ENCODE results near the gene RNF214.
"Not testable (repeated sequence)": the region's sequence is repeated elsewhere in the genome, so short reads cannot be mapped to it uniquely, and the experiment has no call there.

RNF214 gene

DNA sequence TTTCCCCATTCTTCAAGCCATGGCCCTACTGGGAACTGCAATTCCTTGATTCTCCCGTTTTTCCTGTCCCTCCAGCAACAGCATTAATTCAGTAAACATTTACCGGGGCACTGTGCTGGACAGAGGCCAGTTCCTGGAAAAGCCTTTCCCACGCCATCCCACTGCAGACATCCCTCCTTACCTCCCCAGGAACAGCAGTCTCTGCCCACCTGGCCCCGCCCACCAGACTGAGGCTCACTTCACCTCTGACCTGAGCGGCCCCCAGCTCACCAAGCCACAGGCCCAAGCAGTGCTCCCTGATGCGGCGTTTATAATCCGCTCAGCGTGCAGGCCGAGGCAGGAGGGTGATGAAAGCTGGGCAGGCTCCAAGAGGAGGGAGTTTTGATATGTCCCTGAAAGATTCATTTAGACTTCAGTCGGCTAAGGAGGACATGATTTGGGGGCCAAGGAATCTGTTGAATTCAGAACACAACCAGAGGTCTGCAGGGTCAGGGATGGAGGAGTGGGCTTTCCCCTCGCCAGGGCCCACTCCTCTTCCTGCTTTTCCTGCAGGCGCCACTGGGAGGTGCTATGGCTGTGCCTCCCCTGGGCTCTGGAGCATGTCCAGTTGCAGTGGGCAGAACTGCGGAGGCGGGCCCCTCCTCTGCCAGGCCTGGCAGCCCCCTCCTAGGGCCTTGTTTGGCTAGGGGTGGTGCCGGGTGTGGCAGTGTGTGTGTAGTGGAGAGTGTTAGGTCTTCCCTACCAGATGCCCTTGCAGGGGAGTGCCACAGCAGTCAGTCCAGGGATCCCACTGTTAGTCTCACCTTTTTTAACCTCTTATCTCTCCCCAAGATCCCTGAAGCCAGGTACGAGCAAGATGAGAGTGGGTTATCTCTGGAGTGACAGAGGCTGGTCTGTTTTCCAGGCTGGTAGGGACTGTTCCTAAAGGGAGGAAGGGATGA, 34.7 kb upstream of the RNF214 start:
- no peak for DNase-seq (ENCODE audit: low read depth)

DNA sequence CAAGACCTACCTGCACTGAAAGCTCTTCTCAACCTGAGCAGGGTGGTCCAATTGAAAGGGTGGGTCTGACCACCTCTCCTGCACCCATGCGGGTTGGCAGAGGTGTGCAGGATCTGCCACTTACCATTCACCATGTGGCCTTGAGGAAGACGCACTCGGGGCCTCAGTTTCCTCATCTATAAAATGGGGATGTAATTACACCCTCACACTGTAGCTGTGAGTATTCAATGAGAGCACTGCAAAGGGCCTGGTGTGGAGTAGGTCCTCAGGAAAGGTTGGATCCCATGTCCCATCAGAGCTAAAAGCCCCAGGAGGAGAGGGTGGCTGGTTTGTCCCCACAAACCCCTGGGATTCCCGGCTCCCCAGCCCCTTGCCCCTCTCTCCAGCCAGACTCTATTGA, 33.9 kb upstream of the RNF214 start:
- DNase-seq (ENCODE audit: low read depth) = no peak

DNA sequence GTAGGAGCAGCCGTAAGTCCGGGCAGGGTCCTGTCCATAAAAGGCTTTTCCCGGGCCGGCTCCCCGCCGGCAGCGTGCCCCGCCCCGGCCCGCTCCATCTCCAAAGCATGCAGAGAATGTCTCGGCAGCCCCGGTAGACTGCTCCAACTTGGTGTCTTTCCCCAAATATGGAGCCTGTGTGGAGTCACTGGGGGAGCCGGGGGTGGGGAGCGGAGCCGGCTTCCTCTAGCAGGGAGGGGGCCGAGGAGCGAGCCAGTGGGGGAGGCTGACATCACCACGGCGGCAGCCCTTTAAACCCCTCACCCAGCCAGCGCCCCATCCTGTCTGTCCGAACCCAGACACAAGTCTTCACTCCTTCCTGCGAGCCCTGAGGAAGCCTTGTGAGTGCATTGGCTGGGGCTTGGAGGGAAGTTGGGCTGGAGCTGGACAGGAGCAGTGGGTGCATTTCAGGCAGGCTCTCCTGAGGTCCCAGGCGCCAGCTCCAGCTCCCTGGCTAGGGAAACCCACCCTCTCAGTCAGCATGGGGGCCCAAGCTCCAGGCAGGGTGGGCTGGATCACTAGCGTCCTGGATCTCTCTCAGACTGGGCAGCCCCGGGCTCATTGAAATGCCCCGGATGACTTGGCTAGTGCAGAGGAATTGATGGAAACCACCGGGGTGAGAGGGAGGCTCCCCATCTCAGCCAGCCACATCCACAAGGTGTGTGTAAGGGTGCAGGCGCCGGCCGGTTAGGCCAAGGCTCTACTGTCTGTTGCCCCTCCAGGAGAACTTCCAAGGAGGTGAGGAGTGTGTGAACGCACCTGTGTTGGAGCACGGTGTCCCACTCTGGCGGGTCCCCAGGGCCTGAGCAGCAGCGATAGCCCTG, 33.2 kb upstream of the RNF214 start, which contains the start of gene TAGLN:
TAGLN (plus strand) TSS at position 318 of the 863 bp plus-strand sequence. CDS start 3,644 bp downstream, outside the sequence.
- no peak for DNase-seq (ENCODE audit: low read depth)

DNA sequence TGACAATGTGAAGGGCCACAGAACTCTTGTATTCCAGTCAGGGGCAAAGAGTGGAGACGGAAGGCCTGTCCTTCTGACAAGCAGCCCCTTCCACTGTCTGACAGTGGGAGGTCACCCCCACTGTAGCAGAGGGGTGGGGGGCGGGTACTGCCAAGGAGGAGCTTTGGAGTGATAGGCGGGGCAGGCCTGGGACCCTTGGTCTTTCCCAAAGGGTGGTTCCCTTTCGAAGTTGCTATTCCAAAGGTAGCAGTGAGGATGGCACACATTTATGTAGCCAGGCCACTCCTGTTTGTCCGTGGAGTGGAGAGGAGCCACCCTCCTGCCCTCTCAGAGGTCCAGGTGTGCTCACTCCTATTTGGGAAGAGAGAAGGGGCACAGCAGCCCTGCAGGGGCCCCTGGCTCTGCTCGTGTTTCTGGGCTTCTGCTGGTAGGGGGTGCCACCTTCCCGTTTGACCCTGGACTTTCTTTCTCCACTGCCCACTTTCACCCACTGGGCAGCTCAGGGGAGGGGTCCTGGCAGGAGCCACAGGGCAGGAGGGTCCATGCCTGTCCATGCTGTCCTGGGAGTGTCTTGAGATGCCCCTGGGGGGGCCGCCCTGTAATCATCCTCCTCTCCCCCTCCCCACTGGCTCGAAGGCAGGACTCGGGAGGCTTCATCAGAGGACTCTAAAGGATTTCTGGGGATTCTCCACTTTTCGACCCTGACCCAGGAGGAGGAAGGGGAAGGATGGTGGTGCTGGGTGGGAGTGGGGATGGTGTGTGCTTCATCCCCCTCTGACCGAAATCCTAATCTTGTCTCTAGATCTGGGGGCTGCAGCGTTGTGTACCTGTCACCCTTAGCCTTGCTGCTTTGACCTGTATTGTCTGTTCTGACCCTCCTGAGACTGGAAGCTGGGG, 32.3 kb upstream of the RNF214 start:
- DNase-seq (ENCODE audit: low read depth) = no peak

DNA sequence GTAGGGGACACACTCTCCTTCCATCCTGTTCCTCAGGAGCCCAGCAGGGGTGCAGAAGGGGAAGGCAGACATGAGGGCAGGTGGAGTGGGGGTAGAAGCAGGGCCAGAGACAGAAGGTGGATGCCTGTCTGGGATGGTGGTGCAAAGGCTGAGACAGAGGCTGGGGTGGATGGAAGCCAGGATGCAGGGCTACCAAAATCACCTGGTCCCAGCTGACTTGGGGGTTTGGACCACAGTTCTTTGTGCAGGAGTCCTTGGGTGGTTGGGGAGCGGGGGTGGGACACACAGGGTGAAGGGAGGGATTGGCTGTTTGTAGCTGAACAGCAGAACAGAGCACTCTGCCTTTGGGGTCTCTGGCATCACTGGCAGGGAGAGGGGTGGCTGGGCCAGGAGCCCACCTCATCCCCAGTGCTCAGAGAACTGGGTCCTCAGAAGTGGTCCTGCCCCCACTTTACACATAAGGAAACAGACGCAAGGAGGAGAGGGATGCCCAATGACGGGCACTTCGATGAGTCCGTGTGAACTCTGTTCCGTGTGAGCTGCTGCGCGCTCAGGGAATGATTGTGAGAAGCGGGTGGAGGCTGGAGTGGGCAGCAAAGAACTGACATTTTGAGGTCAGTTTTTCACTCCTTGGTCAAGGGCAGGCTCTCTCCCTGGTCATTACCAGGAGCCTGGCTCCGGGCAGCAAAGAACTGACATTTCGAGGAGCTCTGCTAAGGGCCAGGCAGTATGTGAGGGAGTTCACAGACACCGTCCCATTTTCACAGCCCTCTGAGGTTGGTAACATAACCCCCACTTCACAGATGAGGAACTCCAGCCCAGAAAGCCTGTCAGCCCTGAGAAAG, 31.4 kb upstream of the RNF214 start:
- no peak for DNase-seq (ENCODE audit: low read depth)

DNA sequence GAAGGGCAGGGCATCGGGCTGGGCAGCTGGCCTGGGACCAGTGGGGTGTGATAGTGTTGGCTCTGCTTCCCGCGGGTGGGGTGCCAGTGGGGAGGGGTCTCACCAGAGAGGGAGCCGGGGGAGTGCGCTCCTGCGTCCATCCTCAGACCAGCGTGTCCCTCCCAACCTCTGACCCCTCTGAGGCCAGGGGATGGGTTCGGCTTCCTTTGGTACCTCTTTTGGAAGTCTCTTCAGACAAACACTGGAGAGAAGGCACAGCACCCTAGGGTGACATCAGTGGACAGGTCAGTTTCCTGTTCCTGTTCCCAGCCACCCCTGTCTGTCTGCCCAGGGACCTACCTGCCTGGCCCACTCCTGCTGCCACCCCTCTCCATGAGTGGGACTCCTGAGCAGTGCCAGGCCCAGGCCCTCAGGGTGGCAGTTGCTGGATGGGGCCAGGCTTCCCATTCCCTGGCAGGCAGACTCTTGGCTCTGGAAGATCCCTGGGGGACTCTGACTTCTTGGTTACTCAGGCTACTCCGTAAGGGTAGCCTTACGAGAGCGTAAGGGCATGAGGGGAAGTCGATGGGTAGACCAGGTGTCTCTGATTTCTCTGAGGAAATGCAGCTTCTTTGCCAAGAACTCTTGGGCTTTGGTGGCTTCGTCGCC, 30.7 kb upstream of the RNF214 start:
- DNase-seq (ENCODE audit: low read depth) = no peak

DNA sequence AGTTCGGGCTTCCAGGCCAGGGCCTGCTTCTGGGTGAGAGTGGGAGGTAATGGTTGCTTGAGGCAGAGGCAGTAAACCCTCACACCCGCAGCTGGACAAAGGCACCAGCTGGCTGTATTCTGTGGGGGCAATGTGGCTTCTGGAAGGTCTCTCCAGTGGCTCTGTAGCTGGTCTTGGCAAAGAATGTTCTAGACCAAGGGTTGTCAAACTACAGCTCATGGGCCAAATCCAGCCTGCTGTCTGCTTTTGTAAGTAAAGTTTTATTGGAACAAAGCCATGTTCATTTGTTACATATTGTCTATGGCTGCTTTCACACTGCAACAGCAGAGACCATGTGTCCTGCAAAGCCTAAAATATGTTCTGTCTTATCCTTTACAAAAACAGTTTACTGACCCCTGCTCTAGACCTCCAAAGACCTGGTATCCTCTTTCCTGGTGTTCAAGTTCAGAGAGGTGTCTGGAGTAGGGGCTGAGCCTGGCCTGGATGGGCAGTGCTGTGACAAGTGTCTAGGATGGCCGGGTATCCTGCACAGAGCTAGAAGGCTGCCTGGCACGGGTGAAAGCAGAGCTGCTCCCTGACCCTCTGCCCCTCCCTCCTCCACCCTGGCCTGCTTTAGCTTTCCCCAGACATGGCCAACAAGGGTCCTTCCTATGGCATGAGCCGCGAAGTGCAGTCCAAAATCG, 29.9 kb upstream of the RNF214 start:
- DNase-seq (ENCODE audit: low read depth) = no peak

DNA sequence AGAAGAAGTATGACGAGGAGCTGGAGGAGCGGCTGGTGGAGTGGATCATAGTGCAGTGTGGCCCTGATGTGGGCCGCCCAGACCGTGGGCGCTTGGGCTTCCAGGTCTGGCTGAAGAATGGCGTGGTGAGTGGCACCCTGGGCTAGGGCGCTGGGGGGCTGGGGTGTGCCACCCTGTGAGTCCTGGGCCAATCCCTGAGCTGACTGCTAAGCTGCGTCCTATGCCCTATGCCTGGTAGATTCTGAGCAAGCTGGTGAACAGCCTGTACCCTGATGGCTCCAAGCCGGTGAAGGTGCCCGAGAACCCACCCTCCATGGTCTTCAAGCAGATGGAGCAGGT, 29.4 kb upstream of the RNF214 start:
- DNase-seq (ENCODE audit: low read depth) = no peak

DNA sequence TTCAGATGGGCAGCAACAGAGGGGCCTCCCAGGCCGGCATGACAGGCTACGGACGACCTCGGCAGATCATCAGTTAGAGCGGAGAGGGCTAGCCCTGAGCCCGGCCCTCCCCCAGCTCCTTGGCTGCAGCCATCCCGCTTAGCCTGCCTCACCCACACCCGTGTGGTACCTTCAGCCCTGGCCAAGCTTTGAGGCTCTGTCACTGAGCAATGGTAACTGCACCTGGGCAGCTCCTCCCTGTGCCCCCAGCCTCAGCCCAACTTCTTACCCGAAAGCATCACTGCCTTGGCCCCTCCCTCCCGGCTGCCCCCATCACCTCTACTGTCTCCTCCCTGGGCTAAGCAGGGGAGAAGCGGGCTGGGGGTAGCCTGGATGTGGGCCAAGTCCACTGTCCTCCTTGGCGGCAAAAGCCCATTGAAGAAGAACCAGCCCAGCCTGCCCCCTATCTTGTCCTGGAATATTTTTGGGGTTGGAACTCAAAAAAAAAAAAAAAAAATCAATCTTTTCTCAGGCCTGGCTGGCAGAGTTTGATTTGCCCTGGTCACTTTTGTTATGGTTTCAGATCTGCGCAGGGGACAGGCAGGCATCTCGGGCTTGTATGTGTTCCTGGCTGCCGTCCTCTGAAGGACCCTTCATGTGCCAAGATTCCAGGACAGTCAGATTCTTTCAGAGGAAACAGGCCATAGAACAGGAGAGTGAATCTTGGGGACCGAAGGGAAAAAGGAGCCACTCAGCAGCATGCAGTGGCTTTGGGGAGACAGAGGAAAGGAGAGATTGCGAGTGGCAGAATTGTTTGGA, 28.0 kb upstream of the RNF214 start:
- DNase-seq (ENCODE audit: low read depth) = no peak

DNA sequence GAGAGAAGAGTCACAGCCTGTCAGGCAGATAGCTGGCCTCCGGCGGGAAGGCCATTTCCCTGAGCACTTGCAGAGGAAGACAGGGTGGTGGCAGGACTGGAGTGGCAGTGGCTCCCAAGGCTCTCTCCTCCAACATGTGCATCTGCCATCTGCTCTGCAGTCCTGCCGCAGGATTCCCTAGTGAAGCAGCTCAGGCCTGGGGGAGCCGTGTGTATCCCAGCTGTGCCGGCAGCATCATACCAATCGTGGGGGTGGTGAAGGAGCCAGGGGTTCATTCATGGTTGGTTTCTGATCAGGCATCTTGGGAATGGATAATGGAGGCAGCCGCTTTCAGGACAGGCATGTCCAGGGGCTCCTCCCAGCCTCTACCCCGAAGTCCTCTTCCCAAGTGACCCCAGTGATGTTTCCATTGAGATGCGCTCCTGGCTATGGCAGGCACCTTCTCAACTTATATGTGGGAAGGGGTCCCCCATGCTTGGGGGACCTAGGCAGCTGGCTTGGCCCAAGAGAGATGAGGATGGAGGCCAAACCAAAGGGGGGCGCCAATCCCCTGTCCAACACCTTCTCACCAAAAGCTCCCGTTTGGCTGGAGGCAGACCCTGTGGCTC, 27.2 kb upstream of the RNF214 start:
- DNase-seq (ENCODE audit: low read depth) = no peak

DNA sequence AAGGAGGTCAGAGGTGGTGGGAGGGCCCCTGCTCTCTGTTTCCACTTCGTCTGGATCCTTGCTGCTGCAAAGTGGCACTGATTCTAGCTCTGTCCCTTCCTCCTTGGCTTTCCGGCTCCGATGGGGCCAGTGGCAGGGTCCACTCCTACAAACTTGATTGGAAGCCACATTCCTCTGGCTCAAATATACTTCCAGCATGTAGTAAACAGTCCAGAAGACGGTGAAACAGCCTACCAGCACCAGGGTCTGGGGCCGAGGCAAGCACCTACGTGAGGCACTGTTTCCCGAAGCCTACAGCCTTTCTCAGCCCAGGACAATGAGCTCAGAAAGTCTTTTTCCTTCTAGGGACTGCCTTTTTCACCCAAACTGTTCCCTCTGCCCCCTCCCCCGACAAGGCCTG, 26.4 kb upstream of the RNF214 start:
- not testable (repeated sequence) for DNase-seq (ENCODE audit: low read depth)

DNA sequence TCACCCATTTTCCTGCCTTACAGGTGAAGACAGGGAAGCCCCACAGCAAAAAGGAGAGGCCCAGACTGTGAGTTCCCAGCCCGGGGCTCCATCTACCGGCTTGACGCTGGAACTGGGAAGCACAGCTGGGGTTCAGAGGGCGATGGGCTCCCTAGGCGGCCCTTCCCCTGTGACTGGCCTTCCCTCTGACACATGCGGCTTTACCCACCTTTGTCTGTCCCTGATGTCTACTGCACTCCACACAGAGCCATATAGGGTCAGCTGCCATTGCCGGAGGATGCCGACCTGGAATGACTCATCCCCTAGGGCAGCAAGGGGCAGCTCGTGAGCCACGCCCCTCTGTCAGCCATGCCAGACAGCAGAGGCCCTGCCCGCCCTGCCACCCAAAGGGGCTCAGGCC, 25.6 kb upstream of the RNF214 start:
- not testable (repeated sequence) for DNase-seq (ENCODE audit: low read depth)

DNA sequence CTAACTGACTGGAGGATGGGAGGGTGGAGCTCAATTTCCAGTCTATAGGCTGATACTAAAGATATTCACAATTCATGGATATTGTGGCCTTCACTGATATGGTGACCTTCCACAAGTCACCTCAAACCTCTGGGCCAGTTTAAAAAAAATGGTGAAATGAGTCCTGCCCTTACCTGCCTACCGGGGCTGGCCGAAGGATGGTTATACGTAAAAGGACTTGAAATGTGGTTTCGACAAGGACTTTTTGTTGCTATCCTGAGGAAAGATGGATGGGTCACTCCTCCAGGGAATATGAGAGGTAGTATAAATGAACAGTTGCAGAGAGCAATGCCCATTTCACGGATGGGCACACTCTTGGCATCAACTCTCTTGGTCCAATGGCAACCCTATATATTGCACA, 25.0 kb upstream of the RNF214 start:
- not testable (repeated sequence) for DNase-seq (ENCODE audit: low read depth)

DNA sequence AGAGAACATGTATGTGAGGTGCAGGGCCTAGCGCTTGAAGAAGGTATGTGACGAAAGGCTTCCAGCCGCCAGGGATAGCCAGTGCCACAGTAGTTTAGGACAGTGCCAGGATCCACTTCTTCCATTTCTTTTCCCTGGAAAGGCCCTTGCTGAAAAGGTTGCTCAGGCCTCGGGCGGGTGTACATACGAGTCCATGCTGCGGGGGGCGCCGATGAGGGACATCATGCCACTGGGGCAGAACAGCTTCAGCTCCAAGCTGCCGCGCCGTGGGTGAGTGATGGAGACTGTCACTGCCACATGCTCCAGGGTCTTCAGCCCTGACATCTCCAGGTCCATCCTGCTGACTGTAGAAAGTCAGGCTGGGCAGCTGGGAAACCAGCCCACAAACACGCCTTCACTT, 23.8 kb upstream of the RNF214 start:
- DNase-seq (ENCODE audit: low read depth) = not testable (repeated sequence)

DNA sequence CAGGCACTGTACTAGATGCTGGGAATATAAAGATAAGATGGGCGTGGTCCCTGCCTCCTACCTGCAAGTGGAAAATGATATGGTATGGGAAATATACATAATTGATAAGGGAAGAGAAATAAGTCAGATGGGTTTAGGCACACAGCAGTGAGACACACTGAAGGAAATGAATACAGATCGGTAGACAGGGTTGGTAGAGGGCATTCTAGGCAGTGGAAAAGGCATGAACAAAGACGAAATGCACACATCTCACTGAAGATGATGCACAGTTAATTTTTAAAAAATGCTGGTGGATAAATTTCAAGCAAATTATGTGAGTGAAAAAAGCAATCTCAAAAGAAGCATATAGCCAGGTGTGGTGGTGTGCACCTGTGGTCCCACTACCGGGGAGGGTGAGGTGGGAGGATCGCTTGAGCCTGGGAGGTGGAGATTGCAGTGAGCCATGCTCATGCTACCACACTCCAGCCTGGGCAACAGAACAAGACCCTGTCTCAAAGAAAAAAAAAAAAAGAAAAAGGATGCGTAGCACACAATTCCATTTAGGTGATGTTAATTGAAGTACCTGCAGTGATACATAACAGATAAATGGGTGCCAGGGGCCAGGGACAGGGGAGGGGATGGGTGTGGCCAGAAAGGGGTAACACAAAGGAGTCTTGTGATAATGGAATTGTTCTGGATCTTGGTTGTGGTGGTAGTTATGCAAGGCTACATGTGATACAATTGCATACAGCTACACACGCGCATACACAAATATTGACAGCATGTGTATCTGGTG, 22.9 kb upstream of the RNF214 start:
- not testable (repeated sequence) for DNase-seq (ENCODE audit: low read depth)

DNA sequence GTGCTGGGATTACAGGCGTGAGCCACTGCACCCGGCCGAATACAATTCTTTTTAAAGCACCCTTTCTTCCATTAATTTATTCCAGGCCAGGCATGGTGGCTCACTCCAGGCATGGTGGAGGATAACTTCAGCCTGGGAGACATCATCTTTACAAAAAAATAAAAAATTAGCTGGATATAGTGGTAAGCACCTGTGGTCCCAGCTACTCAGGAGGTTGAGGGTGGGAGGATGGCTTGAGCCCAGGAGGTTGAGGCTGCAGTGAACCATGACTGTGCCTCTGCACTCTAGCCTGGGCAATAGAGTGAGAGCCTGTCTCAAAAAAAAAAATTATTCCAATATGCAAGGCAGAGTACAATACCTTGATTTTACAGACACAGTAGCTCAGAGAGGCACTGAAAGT, 21.9 kb upstream of the RNF214 start:
- no peak for DNase-seq (ENCODE audit: low read depth)

DNA sequence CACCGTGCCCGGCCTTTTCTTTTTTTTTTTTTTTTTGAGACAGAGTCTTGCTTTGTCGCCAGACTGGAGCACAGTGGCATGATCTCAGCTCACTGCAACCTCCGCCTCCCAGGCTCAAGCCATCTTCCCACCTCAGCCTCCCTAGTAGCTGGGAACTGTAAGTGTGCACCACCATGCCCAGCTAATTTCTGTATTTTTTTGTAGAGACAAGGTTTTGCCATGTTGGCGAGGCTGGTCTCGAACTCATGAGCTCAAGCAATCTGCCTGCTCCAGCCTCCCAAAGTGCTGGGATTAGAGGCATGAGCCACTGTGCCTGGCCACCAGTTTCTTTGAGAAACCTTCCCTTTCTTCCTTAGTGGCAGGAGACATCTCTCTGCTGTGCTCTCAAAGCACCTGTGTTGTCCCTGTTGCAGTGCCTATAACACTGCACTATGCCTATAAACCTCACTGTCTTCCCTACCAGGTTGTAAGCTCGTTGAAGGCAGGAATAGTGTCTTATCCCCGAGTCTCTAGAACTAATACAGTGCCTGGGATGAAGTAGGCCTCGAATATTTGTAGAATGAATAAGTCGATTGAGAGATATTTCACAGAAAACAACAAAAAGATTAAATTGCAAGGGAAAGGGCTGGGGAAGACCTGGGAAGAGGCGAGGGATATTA, 19.6 kb upstream of the RNF214 start:
- DNase-seq (ENCODE audit: low read depth) = no peak
